Nephron progenitor cell (in vitro differentiated cells): ENCODE data around the gene GALNT6.

ENCODE experiments used
- DNase-seq: peaks from one replicate; pipeline ENCODE4 v3.0.0; 2021
- H3K27ac Mint-ChIP-seq: 2 replicates; pipeline ENCODE4 v1.8.0; 2021; ENCODE audit warnings: mild to moderate bottlenecking, moderate library complexity, mixed read lengths
- H3K27me3 Mint-ChIP-seq: 2 replicates; pipeline ENCODE4 v1.8.0; 2021; ENCODE audit warnings: mild to moderate bottlenecking, low read depth, mixed read lengths; ENCODE audit not compliant: poor library complexity
- H3K36me3 Mint-ChIP-seq: 2 replicates; pipeline ENCODE4 v1.8.0; 2021; ENCODE audit warnings: low read depth, mixed read lengths
- H3K4me1 Mint-ChIP-seq: 2 replicates; pipeline ENCODE4 v1.8.0; 2021; ENCODE audit warnings: mixed read lengths
- H3K4me3 Mint-ChIP-seq: 2 replicates; pipeline ENCODE4 v1.8.0; 2021; ENCODE audit warnings: mild to moderate bottlenecking, moderate library complexity, mixed read lengths
- H3K9me3 Mint-ChIP-seq: 2 replicates; pipeline ENCODE4 v1.8.0; 2021; ENCODE audit warnings: mild to moderate bottlenecking, moderate library complexity, mixed read lengths
- TF ChIP-seq, protein P1 (sequence below): fragments of 200-600 bp; sonication (generic); IDR thresholded peaks from 2 replicates; pipeline ENCODE4 v1.5.0; 2021; ENCODE audit warnings: antibody characterized with exemption

The GALNT6 gene

DNA sequence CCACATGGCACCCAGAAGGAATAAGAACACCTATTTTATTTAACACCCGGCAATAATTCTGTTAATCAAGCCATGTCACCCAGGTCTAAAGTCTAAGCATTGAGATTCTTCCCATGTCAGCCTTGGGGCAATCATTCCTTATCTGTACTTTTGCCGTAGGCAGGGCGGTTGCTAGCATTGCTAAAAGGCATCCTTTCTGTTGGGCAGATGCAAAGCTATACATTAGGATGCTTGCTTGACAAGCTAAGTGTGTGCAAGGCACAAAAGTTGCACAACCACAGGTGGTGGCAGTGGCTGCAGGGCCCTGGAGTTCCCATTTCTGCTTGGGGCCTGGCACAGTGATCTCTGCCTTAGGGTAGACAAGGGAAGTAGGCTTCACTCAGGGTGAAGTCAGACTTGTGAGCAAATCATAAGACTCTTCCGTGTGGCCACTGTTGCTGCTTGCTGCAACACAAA lies 12.5 kb upstream of the GALNT6 start:
- TF ChIP-seq, protein P1, sequence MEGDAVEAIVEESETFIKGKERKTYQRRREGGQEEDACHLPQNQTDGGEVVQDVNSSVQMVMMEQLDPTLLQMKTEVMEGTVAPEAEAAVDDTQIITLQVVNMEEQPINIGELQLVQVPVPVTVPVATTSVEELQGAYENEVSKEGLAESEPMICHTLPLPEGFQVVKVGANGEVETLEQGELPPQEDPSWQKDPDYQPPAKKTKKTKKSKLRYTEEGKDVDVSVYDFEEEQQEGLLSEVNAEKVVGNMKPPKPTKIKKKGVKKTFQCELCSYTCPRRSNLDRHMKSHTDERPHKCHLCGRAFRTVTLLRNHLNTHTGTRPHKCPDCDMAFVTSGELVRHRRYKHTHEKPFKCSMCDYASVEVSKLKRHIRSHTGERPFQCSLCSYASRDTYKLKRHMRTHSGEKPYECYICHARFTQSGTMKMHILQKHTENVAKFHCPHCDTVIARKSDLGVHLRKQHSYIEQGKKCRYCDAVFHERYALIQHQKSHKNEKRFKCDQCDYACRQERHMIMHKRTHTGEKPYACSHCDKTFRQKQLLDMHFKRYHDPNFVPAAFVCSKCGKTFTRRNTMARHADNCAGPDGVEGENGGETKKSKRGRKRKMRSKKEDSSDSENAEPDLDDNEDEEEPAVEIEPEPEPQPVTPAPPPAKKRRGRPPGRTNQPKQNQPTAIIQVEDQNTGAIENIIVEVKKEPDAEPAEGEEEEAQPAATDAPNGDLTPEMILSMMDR: no peak
- no peak for DNase-seq
- peaks cover 9% of the 10 kb centered on the region for H3K4me1 Mint-ChIP-seq
- H3K27ac Mint-ChIP-seq: no peak overlapping the region
- peaks cover 13% of the 10 kb centered on the region for H3K27me3 Mint-ChIP-seq
- H3K36me3 Mint-ChIP-seq: no peaks in the 10 kb centered on the region
- no peaks in the 10 kb centered on the region for H3K9me3 Mint-ChIP-seq
- H3K4me3 Mint-ChIP-seq: no peak overlapping the region

GRCh38 chr12:51403159-51403558 lies 12.0 kb upstream of the GALNT6 start:
- no peak overlapping the region for H3K4me3 Mint-ChIP-seq
- TF ChIP-seq, protein P1: no peak
- H3K36me3 Mint-ChIP-seq: no peaks in the 10 kb centered on the region
- H3K9me3 Mint-ChIP-seq: no peaks in the 10 kb centered on the region
- peaks cover 10% of the 10 kb centered on the region for H3K4me1 Mint-ChIP-seq
- H3K27me3 Mint-ChIP-seq: peaks cover 13% of the 10 kb centered on the region
- no peak overlapping the region for H3K27ac Mint-ChIP-seq
- no peak for DNase-seq

DNA sequence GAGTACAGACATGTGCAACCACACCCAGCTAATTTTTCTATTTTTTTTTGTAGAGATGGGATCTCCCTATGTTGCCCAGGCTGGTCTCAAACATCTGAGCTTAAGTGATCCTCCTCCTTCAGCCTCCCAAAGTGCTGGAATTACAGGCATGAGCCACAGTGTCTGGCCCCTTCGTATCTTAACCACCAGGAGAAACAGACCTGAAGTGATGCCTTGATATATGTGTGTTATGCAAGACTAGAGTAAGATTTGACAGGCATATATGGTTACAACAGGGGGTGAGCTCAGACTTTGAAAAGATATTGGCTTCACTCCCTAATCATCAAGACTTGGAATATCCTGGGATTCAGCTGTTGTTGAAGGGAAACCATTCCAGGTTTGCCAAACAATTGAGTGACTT lies 10.7 kb upstream of the GALNT6 start:
- DNase-seq: no peak
- peaks cover 17% of the 10 kb centered on the region for H3K27me3 Mint-ChIP-seq
- no peaks in the 10 kb centered on the region for H3K9me3 Mint-ChIP-seq
- H3K36me3 Mint-ChIP-seq: no peaks in the 10 kb centered on the region
- no peak overlapping the region for H3K4me3 Mint-ChIP-seq
- TF ChIP-seq, protein P1: no peak
- peaks cover 12% of the 10 kb centered on the region for H3K4me1 Mint-ChIP-seq
- no peak overlapping the region for H3K27ac Mint-ChIP-seq

- Mint-ChIP-seq H3K9me3 (no peaks in the 10 kb centered on the region), H3K36me3 (no peaks in the 10 kb centered on the region), H3K4me1 (peaks cover 11% of the 10 kb centered on the region), H3K4me3 (no peak overlapping the region), H3K27me3 (peaks cover 17% of the 10 kb centered on the region), H3K27ac (no peak overlapping the region)
- DNase-seq: no peak
- TF ChIP-seq, protein P1: no peak
Observed at GRCh38 chr12:51401486-51401885, 10.3 kb upstream of the GALNT6 start.

DNA sequence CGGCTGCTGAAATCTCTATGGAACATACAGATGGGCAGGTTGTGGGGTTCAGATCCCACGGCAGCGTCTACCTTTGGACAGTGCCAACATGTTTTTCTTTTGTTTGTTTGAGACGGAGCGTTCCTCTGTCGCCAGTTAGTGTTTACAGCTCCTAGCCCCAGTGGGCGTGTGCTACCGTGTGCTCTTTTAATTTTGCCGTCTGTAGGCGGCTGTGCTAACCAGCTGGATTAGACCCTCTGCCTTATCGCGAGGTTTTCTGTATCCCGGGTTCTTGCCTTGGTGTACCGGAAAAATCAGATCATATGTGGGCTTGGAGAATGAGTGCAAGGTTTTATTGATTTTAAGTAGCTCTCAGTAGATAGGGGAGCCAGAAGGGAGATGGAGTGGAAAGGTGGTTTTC lies 9.8 kb upstream of the GALNT6 start:
- H3K4me3 Mint-ChIP-seq: no peak overlapping the region
- H3K36me3 Mint-ChIP-seq: no peaks in the 10 kb centered on the region
- no peak for DNase-seq
- no peaks in the 10 kb centered on the region for H3K9me3 Mint-ChIP-seq
- H3K27ac Mint-ChIP-seq: no peak overlapping the region
- peaks cover 7% of the 10 kb centered on the region for H3K4me1 Mint-ChIP-seq
- TF ChIP-seq, protein P1: no peak
- H3K27me3 Mint-ChIP-seq: peaks cover 20% of the 10 kb centered on the region

DNA sequence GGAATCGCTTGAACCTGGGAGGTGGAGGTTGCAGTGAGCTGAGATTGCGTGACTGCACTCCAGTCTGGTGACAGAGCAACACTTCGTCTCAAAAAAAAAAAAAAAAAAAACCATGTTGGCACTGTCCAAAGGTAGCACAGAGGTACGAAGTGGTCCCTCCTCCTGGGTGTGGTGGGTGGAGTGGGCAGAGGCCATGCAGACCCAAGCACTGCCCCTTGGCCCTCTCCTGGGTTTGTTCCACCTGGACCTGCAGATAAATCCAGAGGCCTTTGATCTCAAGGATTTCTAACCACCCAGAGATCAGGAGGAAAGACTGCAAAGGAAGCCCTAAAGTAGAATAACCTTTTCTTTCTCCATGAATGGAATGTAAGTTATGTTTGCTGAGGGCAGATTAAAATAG lies 8.7 kb upstream of the GALNT6 start:
- H3K27ac Mint-ChIP-seq: no peak overlapping the region
- TF ChIP-seq, protein P1: no peak
- H3K4me3 Mint-ChIP-seq: no peak overlapping the region
- DNase-seq: no peak
- peaks cover 30% of the 10 kb centered on the region for H3K27me3 Mint-ChIP-seq
- H3K4me1 Mint-ChIP-seq: peaks cover 3% of the 10 kb centered on the region
- no peaks in the 10 kb centered on the region for H3K9me3 Mint-ChIP-seq
- no peaks in the 10 kb centered on the region for H3K36me3 Mint-ChIP-seq
